ENCODE data around the gene QSOX2.

GRCh38 chr9:136242918-136243525, 2.6 kb downstream of the QSOX2 start:
- no peak for TF ChIP-seq TAF1 (IDR thresholded peaks at IDR 0.05; ENCODE audit: borderline replicate concordance, low read depth, low read length)
- no peak for TF ChIP-seq POLR2AphosphoS5 (IDR thresholded peaks at IDR 0.05; ENCODE audit: low read depth, low read length)
